K562 (cell line): ENCODE data around the gene ERCC4. TPM values are rescaled to one million over a fixed set of nuclear protein-coding genes. Genes with fewer than 3 reads are reported as not detected.

Experiments used
- ATAC-seq: fragments of 200-7000 bp; cut with Tn5 transposase; 3 replicates; pipeline ENCODE4 v1.9.1; 2020; ENCODE audit warnings: moderate library complexity
- BruUV-seq: library from RNA; stranded (reverse); fragments of 400-500 nt; replicated peaks from 2 replicates; lab custom pipeline; 2021; lab: Mats Ljungman, UMichigan
- CTCF ChIA-PET: fragments of 300-600 bp; formaldehyde crosslinking; extraction: SDS; loops from one replicate; lab custom pipeline; 2021; ENCODE audit warnings: low intra/inter-chr PET ratio; lab: Yijun Ruan, JAX
- POLR2A ChIA-PET: fragments of 300-600, 350-650 bp; sonication (Branson Sonifier 250); formaldehyde crosslinking; extraction: SDS; loops from one replicate; lab custom pipeline; 2021; ENCODE audit warnings: antibody characterized with exemption, inconsistent platforms; lab: Yijun Ruan, JAX
- DNase-seq, 4 experiments: peaks; one replicate each; pipeline versions ENCODE4 v3.0.0 to v3.0.0-alpha.2; 2011 to 2018; ENCODE audit warnings: low spot score in 3 of 4, mixed read lengths in 3 of 4; ENCODE audit errors: extremely low read depth in 1 of 4
- FAIRE-seq: peaks from 2 replicates; lab custom pipeline; 2011; peaks lifted over from hg19 to GRCh38; lab: Jason Lieb, UNC
- H2AFZ ChIP-seq: 2 replicates; pipeline ENCODE4 v1.6.0; 2011; ENCODE audit warnings: low read depth, low read length, control low read depth, inconsistent platforms
- H3K27ac ChIP-seq: fragments of 200-600 bp; 3 replicates; pipeline ENCODE4 v1.8.0; 2011; ENCODE audit warnings: low read depth, mild to moderate bottlenecking, control low read depth, inconsistent platforms, low read length, moderate library complexity, mixed read lengths; ENCODE audit errors: extremely low read depth
- H3K27me3 ChIP-seq, 2 experiments: fragments of 300-600 bp in 1 of 2; 2 replicates in 1 of 2; 3 replicates in 1 of 2; pipeline versions ENCODE4 v1.6.0 to v1.8.0; 2011; ENCODE audit warnings: inconsistent platforms in 2 of 2, low read length in 2 of 2, mild to moderate bottlenecking in 1 of 2, mixed read lengths in 1 of 2, moderate library complexity in 1 of 2; ENCODE audit not compliant: control insufficient read depth in 2 of 2, insufficient read depth in 2 of 2
- H3K36me3 ChIP-seq: fragments of 300-600 bp; 3 replicates; pipeline ENCODE4 v1.8.0; 2011; ENCODE audit warnings: mild to moderate bottlenecking, low read length, inconsistent platforms; ENCODE audit not compliant: control insufficient read depth, insufficient read depth
- H3K4me1 ChIP-seq, 2 experiments: fragments of 200-600 bp in 1 of 2; replicated peaks in 1 of 2; 2 replicates in 1 of 2; 3 replicates in 1 of 2; pipeline versions ENCODE4 v1.5.1 to v1.8.0; 2011; ENCODE audit warnings: inconsistent platforms in 2 of 2, low read length in 2 of 2, mild to moderate bottlenecking in 1 of 2, mixed read lengths in 1 of 2, moderate library complexity in 1 of 2; ENCODE audit not compliant: control insufficient read depth in 2 of 2, insufficient read depth in 2 of 2
- H3K4me2 ChIP-seq: 2 replicates; pipeline ENCODE4 v1.6.1; 2011; ENCODE audit warnings: low read length, control low read depth, inconsistent platforms, mixed read lengths; ENCODE audit not compliant: insufficient read depth
- H3K4me3 ChIP-seq: fragments of 200-600 bp; sonication (generic), shearing (Covaris generic); 2 replicates; pipeline ENCODE4 v1.5.1; 2016; ENCODE audit warnings: control low read depth, inconsistent platforms
- H3K79me2 ChIP-seq: fragments of 200-600 bp; 3 replicates; pipeline ENCODE4 v1.8.0; 2011; ENCODE audit warnings: low read length, inconsistent platforms; ENCODE audit not compliant: control insufficient read depth, insufficient read depth
- H3K9ac ChIP-seq, 2 experiments: 2 replicates each; pipeline versions ENCODE4 v1.6.0 to v1.6.1; 2011; ENCODE audit warnings: low read depth in 2 of 2, low read length in 2 of 2, control low read depth in 1 of 2, inconsistent platforms in 1 of 2, mild to moderate bottlenecking in 1 of 2, mixed read lengths in 1 of 2; ENCODE audit not compliant: insufficient read depth in 1 of 2
- H3K9me1 ChIP-seq: one replicate; pipeline ENCODE4 v1.6.0; 2011; ENCODE audit warnings: inconsistent platforms, mild to moderate bottlenecking, low read length, moderate library complexity; ENCODE audit not compliant: control insufficient read depth, insufficient read depth
- H3K9me3 ChIP-seq: replicated peaks from 2 replicates; pipeline ENCODE4 v1.5.1; 2011; ENCODE audit warnings: low read depth, low read length, inconsistent platforms; ENCODE audit not compliant: control insufficient read depth, insufficient read depth
- H4K20me1 ChIP-seq: replicated peaks from 2 replicates; pipeline ENCODE4 v1.6.1; 2011; ENCODE audit warnings: low read length, inconsistent platforms, mixed read lengths; ENCODE audit not compliant: control insufficient read depth, insufficient read depth
- BRD4 ChIP-seq: fragments of 200-600 bp; sonication (generic); IDR thresholded peaks from 2 replicates; pipeline ENCODE4 v1.6.1; 2017; ENCODE audit warnings: inconsistent platforms
- CBFB ChIP-seq: sonication (generic); formaldehyde crosslinking; IDR thresholded peaks from 2 replicates; pipeline ENCODE4 v1.4.0; 2020; ENCODE audit warnings: mild to moderate bottlenecking, missing genetic modification reagents
- CREM ChIP-seq: IDR thresholded peaks from 2 replicates; pipeline ENCODE4 v1.6.1; 2014; ENCODE audit warnings: antibody characterized with exemption, low read depth
- CTCF ChIP-seq, 3 experiments: IDR thresholded peaks in 2 of 3; conservative IDR thresholded peaks in 1 of 3; 2 replicates each; pipeline ENCODE4 v1.5.1; 2011 to 2012; ENCODE audit warnings: low read length in 3 of 3, mild to moderate bottlenecking in 3 of 3, control low read depth in 2 of 3, improper control_type of control experiment in 1 of 3, inconsistent platforms in 1 of 3, low read depth in 1 of 3, mixed read lengths in 1 of 3, moderate library complexity in 1 of 3; ENCODE audit not compliant: insufficient read depth in 2 of 3
- ZNF512 ChIP-seq: IDR thresholded peaks from 2 replicates; pipeline ENCODE4 v1.6.1; 2016; ENCODE audit warnings: missing genetic modification characterization, missing compliant biosample characterization
- ZSCAN32 ChIP-seq: fragments of 450-650 bp; formaldehyde crosslinking; IDR thresholded peaks from 2 replicates; pipeline ENCODE4 v1.4.0; 2020; ENCODE audit warnings: mild to moderate bottlenecking, moderate library complexity
- WGBS: fragments of 100-300 bp; shearing (Covaris generic); methylation state at CpG from one replicate; pipeline ENCODE4 v1.1.6; 2016; ENCODE audit warnings: low coverage, mixed read lengths; ENCODE audit not compliant: insufficient coverage; ENCODE audit errors: missing lambda C conversion rate; 5-methylcytosine and 5-hydroxymethylcytosine counted together
- in situ Hi-C: fragments of 300-500 bp; cut with MboI; formaldehyde crosslinking; loops from 4 replicates; pipeline ENCODE4 v1.15.0; 2018; ENCODE audit warnings: inconsistent platforms, mixed read lengths
- intact Hi-C: fragments of 100-400 bp; cut with micrococcal nuclease; formaldehyde crosslinking; loops from 2 replicates; pipeline ENCODE4 v1.14.2; 2022
- polyA plus RNA-seq, 8 experiments: library from polyadenylated mRNA; depleted of rRNA in 4 of 8; stranded (reverse) in 5 of 8; unstranded in 3 of 8; fragments of >200 nt; fragmentation: Nextera tagmentation in 2 of 8; fragmentation: Illumina TruSeq in 1 of 8; extraction: Ambion mirVana in 2 of 8; extraction: Trizol in 1 of 8; gene quantifications; 2 replicates each; pipeline versions ENCODE4 v1.2.1 to v1.2.3, GENCODE V29; 2011 to 2014; ENCODE audit warnings: inconsistent platforms in 1 of 8, missing spikeins in 1 of 8
- total RNA-seq, 7 experiments: library from RNA; depleted of rRNA in 6 of 7; stranded (reverse); fragments of >200 nt in 6 of 7; fragmentation: Illumina TruSeq in 2 of 7; extraction: Trizol in 2 of 7; gene quantifications; 2 replicates each; pipeline versions ENCODE4 v1.2.1 to v1.2.3, GENCODE V29; 2011 to 2021; ENCODE audit warnings: low replicate concordance in 1 of 7

Gene ERCC4
- total and polyA plus RNA-seq, 9 of the 15 experiments (the other 6 are each of a cell fraction or from before 2014, with no cell fraction given): 3.7 to 10.5 (median 6.0) TPM

- ATAC-seq: no peak
- Histone ChIP-seq H4K20me1 (no peaks in the 10 kb centered on the region; the same call in 1 of the 2 replicates), H3K4me1 (peaks cover 0 to 16% of the 10 kb centered on the region in 2 experiments; a peak in 3 of 5 replicates), H3K9me1 (no peaks in the 10 kb centered on the region), H3K4me3 (no peak overlapping the region), H3K9me3 (no peaks in the 10 kb centered on the region), H3K27me3 (peaks cover 10 to 14% of the 10 kb centered on the region in 2 experiments), H3K79me2 (no peaks in the 10 kb centered on the region), H3K36me3 (no peaks in the 10 kb centered on the region), H2AFZ (no peak overlapping the region), H3K9ac (no peak overlapping the region), H3K4me2 (no peak overlapping the region), H3K27ac (no peak overlapping the region; the same call in 2 of the 3 replicates)
- peak in 1 of 4 experiments; percentile 14 for DNase-seq
- no peak for FAIRE-seq
- in situ Hi-C loops: no loop called here
- BruUV-seq: no TSS peak
- POLR2A ChIA-PET: interaction anchor here (0.7 kb wide), 1 partner anchor 197 kb away, joined by 3 read pairs; no protein-coding TSS in a partner anchor
- intact Hi-C loops: no loop called here
- TF ChIP-seq CTCF (IDR thresholded peaks at IDR 0.05 in 2 of 3, conservative IDR thresholded peaks at IDR 0.05 in 1 of 3; ENCODE audit: insufficient read depth in 2 of 3, low read depth in 1 of 3, low read length in 3 of 3) (no peak), BRD4 (no peak), CREM (0 out of 2 replicates have a peak, but pooled peaks have one; percentile 5), ZNF512 (tag) (peak; percentile 15; the same call in 1 of the 2 replicates), ZSCAN32 (no peak), CBFB (no peak)
- CTCF ChIA-PET: no interaction called here
- WGBS: 6% methylated on average over 4 of the region's 4 CpGs
Measured at GRCh38 chr16:13958474-13958873, 38.5 kb downstream of the ERCC4 start.
